Subcutaneous adipose tissue (tissue), 4 donors: ENCODE results near the gene SORBS1. TPM values are rescaled to one million over a fixed set of nuclear protein-coding genes. Genes with fewer than 3 reads are reported as not detected.

ENCODE experiments used
- total RNA-seq, 4 donors: library from RNA; depleted of rRNA; stranded (reverse); fragments of >200 nt; gene quantifications; one replicate each; pipeline ENCODE4 v1.1.0, GENCODE V29; 2016
- TF ChIP-seq, protein P1 (sequence below): fragments of 450-650 bp; IDR thresholded peaks from one replicate; pipeline ENCODE4 v1.5.1; 2016; ENCODE audit warnings: low read depth, mild to moderate bottlenecking, control low read depth, antibody characterized with exemption, moderate library complexity

The SORBS1 gene
- total RNA-seq, 4 donors from 2014 or later: 460 to 715 (median 623) TPM

DNA sequence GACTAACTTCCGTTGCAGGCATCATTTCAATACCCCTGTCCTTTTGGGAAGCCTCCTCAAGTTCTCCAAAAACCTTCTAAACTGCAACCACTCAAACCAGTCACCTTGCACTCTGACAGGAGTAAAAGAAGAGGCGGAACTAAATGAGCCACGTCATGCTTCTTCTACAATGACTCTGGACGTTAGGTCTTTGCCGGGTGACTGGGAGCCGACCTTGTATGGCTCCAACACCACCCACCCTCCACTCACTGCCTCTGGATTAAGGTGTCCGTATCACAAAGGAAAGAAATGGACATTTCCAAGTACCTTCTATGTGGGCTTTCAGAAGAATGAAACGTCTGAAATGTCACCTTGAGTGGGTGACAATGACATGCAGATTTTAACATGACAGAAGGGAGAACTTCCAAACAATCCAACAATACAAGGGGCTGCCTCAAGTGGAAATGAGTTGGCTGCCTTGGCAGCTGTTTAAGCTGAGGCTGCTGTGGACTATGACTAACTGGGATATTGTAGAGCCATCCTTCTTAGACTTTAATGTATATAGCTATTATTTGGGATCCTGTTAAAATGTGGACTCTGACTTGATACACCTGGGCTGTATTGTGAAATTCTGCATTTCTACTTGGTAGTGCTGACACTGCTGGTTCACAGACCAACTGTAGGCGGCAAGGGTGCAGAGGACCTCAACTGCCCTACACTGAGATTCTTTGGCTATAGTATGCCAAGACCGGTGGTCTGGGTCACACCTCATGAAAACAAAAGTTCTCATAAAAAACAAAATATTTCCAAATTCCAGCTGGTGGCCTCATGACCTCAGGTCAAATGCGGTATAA, 236.5 kb downstream of the SORBS1 start:
- TF ChIP-seq, protein P1, sequence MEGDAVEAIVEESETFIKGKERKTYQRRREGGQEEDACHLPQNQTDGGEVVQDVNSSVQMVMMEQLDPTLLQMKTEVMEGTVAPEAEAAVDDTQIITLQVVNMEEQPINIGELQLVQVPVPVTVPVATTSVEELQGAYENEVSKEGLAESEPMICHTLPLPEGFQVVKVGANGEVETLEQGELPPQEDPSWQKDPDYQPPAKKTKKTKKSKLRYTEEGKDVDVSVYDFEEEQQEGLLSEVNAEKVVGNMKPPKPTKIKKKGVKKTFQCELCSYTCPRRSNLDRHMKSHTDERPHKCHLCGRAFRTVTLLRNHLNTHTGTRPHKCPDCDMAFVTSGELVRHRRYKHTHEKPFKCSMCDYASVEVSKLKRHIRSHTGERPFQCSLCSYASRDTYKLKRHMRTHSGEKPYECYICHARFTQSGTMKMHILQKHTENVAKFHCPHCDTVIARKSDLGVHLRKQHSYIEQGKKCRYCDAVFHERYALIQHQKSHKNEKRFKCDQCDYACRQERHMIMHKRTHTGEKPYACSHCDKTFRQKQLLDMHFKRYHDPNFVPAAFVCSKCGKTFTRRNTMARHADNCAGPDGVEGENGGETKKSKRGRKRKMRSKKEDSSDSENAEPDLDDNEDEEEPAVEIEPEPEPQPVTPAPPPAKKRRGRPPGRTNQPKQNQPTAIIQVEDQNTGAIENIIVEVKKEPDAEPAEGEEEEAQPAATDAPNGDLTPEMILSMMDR: no peak

DNA sequence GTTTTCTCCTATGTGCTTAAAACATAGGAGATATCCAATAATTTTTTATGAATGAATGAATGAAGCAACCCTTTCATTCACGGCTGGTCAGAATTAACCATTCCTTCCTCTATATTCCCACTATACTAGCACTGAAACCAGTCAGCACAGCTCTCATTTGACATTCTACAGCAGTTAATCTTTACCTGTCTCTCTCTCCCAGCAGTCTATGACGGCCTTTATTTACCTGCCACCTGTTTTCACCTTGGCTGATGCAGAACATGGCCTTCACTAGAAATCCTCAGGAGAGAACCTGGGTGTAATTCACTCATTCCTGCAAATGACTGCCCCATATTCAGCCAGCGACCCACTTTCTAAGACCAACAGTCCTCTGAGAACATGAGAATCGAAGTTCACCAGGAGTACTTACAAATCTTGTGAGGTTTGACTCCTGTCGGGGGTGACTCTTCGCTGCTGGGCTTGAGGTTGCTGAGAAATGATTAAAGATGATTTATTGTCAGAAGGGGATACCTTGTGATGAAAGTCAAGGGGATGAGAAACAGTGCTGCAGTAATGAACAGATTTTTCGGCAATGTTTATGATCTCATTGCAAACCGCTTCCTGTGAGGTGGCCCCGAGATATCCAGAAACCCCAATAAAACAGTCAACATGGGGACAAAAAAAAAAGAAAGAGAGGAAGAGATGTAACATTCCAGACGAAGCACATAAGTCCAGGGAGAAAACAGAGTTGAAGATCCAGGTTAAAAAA, 239.4 kb downstream of the SORBS1 start:
- TF ChIP-seq, protein P1: no peak

DNA sequence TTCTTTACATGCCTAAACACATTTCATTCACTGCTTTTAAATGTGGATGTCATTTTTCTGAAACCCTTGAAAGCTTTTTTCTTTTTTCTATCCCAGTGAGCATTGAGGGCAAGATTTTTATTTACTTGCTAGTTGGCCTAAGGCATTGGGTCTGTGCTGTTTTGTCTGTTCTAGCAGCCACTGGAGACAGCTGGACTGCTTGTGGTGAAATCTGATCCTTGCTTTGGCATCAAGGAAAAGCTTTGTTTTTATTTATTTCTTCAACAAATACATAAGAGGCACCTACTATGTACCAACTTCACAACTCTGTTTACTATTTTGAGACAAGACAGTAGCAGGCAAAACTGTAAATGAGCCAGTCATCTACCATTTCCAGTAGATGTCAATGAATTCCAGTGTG, 241.9 kb downstream of the SORBS1 start:
- TF ChIP-seq, protein P1: no peak

DNA sequence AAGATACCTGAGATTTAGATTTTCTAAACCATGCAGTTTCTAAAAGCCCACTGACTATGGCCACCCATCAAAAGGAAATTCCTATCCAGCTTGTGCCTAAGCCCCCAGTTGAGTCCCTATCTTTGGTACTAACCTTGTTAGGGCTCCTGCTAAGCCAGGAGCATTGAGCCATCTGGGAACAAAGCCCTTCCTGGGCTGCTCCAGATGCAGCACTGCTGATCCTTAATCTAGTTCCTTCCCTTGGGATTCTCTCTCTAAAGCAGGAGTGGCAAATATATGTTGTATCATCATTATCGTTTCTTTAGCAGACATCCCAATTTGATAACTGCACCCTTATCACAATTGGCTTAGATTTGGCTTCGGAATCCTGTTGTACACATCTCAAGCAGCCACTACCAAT, 245.7 kb downstream of the SORBS1 start:
- TF ChIP-seq, protein P1: no peak

DNA sequence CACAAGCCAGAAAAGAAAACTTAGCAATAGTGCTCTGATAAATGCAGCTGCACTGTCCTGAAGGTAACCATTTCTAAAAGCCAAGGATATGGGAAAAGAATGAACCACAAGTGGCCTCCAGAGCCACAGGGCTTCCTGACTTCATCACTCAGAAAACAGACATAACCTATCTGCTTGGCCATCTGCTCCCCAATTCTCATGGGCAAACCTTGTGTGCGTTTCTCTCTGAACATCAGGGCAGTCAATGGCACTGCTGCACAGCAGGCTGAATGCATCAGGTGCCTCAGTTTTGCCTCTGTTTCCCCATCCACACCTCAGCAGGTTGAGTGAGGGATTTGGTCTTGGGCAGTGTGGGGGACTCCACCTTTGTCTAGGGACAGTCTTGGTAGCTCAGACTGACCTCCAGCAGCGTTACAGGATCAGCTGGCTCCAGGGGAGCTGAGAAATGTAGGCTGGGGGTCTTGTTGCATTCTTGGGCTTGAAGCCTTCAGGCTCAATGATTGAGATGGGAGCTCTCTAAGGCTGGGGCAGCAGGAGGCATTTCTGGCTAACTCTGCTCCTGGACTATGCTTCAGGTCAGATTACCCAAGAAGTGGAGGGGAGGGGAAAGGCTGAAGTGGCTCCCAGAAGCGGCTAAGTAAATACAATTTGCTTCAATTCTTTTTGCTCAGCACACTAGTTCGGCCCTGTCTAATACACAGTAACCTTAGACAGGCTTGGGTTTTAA, 246.8 kb downstream of the SORBS1 start:
- TF ChIP-seq, protein P1: no peak

DNA sequence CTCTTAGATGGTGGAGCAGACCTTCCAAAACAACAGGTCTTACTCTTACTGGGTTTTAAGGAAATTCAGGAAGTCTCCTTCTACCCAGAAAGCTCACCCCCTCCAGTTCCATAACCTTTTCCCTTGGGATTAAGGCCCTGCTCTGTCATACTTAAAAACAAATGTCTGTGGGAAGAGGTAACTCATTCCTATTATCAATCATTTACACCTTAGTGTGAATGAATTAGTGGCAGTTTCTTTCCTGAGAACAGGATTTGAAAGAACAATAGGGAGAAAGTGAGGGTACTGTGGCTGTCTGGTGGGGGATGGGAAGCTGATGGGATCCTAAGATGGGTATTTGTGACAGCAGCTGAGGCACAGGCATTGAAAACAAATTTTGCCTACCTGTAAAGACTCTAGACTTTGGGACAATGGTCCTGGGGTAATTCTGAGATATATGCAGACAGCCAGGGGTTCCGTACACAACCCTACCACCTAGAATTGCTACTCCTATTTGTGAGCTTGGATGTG, 248.1 kb downstream of the SORBS1 start:
- TF ChIP-seq, protein P1: no peak
